GM12878 (cell line): Measurements from ENCODE around the gene AKAP9. TPM values are rescaled to one million over a fixed set of nuclear protein-coding genes. Genes with fewer than 3 reads are reported as not detected.

Experiments
- ATAC-seq: fragments of 200-7000 bp; cut with Tn5 transposase; 3 replicates; pipeline ENCODE4 v1.9.1; 2020; ENCODE audit warnings: mild to moderate bottlenecking, moderate library complexity
- BruUV-seq: library from RNA; stranded (reverse); fragments of 400-500 nt; replicated peaks from 2 replicates; lab custom pipeline; 2021; lab: Mats Ljungman, UMichigan
- CTCF ChIA-PET: fragments of 300-600 bp; sonication (Branson Sonifier 250); formaldehyde crosslinking; extraction: SDS; loops from one replicate; lab custom pipeline; 2021; ENCODE audit warnings: inconsistent platforms; lab: Yijun Ruan, JAX
- POLR2A ChIA-PET: fragments of 350-600 bp; formaldehyde crosslinking; extraction: SDS; loops from one replicate; lab custom pipeline; 2021; ENCODE audit warnings: inconsistent platforms; lab: Charles Lee
- RAD21 ChIA-PET: fragments of 300-600 bp; sonication (Branson Sonifier 250); formaldehyde crosslinking; loops from one replicate; lab custom pipeline; 2023; ENCODE audit warnings: antibody characterized with exemption; ENCODE audit not compliant: unreplicated experiment; lab: Charles Lee
- SMC1A ChIA-PET: fragments of 300-600 bp; sonication (Branson Sonifier 250); formaldehyde crosslinking; loops from one replicate; lab custom pipeline; 2023; ENCODE audit not compliant: unreplicated experiment, uncharacterized antibody; lab: Charles Lee
- DNase-seq: peaks from one replicate; pipeline ENCODE4 v3.0.0-alpha.2; 2011; ENCODE audit warnings: low read depth, low spot score
- FAIRE-seq: peaks from 3 replicates; lab custom pipeline; 2011; peaks lifted over from hg19 to GRCh38; lab: Jason Lieb, UNC
- H2AFZ ChIP-seq: 2 replicates; pipeline ENCODE4 v1.6.0; 2011; ENCODE audit warnings: low read depth, low read length, control low read depth; ENCODE audit not compliant: control insufficient read depth
- H3K27ac ChIP-seq: 2 replicates; pipeline ENCODE4 v1.5.1; 2011; ENCODE audit warnings: control low read depth; ENCODE audit not compliant: control insufficient read depth, insufficient read depth
- H3K27me3 ChIP-seq, 2 experiments: replicated peaks in 1 of 2; 2 replicates each; pipeline versions ENCODE4 v1.6.0 to v1.6.1; 2011; ENCODE audit warnings: low read length in 1 of 2; ENCODE audit not compliant: control insufficient read depth in 2 of 2, insufficient read depth in 2 of 2
- H3K36me3 ChIP-seq, 2 experiments: 2 replicates each; pipeline ENCODE4 v1.5.1; 2011; ENCODE audit warnings: low read length in 1 of 2; ENCODE audit not compliant: control insufficient read depth in 2 of 2, insufficient read depth in 2 of 2
- H3K4me1 ChIP-seq: 2 replicates; pipeline ENCODE4 v1.6.1; 2011; ENCODE audit warnings: mild to moderate bottlenecking, low read length, moderate library complexity, mixed read lengths; ENCODE audit not compliant: control insufficient read depth, insufficient read depth
- H3K4me2 ChIP-seq: 2 replicates; pipeline ENCODE4 v1.6.0; 2011; ENCODE audit warnings: control low read depth; ENCODE audit not compliant: control insufficient read depth, insufficient read depth
- H3K4me3 ChIP-seq: fragments of 200-600 bp; sonication (generic); 2 replicates; pipeline ENCODE4 v1.5.1; 2016
- H3K79me2 ChIP-seq: 2 replicates; pipeline ENCODE4 v1.6.0; 2011; ENCODE audit warnings: low read length; ENCODE audit not compliant: control insufficient read depth, insufficient read depth
- H3K9ac ChIP-seq: 2 replicates; pipeline ENCODE4 v1.8.0; 2011; ENCODE audit warnings: low read length, control low read depth, mixed read lengths; ENCODE audit not compliant: control insufficient read depth, insufficient read depth
- H3K9me3 ChIP-seq: replicated peaks from 3 replicates; pipeline ENCODE4 v1.5.1; 2011; ENCODE audit warnings: mild to moderate bottlenecking, low read length; ENCODE audit not compliant: control insufficient read depth, insufficient read depth
- H4K20me1 ChIP-seq: 2 replicates; pipeline ENCODE4 v1.6.0; 2011; ENCODE audit not compliant: control insufficient read depth, insufficient read depth
- CBX5 ChIP-seq: sonication (generic); IDR thresholded peaks from 2 replicates; pipeline ENCODE4 v1.6.1; 2016; ENCODE audit warnings: low read depth, moderate library complexity, mild to moderate bottlenecking, inconsistent platforms
- EED ChIP-seq: sonication (generic); IDR thresholded peaks from 2 replicates; pipeline ENCODE4 v1.6.1; 2016; ENCODE audit warnings: antibody characterized with exemption, low read depth
- ELK1 ChIP-seq: IDR thresholded peaks from 2 replicates; pipeline ENCODE4 v1.6.1; 2012; ENCODE audit warnings: low read depth, low read length, improper control_type of control experiment
- HCFC1 ChIP-seq: fragments of 150-350 bp; IDR thresholded peaks from 2 replicates; pipeline ENCODE4 v1.6.1; 2014; ENCODE audit warnings: low read length
- JUNB ChIP-seq: IDR thresholded peaks from 2 replicates; pipeline ENCODE4 v1.6.1; 2016; ENCODE audit warnings: antibody characterized with exemption, mild to moderate bottlenecking
- MTA2 ChIP-seq: fragments of 450-650 bp; IDR thresholded peaks from 2 replicates; pipeline ENCODE4 v1.6.1; 2016; ENCODE audit warnings: low read depth, mild to moderate bottlenecking, moderate library complexity
- MYC ChIP-seq: IDR thresholded peaks from 2 replicates; pipeline ENCODE4 v1.6.1; 2011; ENCODE audit warnings: mild to moderate bottlenecking, low read length, moderate library complexity, inconsistent platforms; ENCODE audit not compliant: insufficient read depth, insufficient replicate concordance, insufficient read length, severe bottlenecking
- NFXL1 ChIP-seq: fragments of 450-650 bp; IDR thresholded peaks from 2 replicates; pipeline ENCODE4 v1.6.1; 2017; ENCODE audit warnings: antibody characterized with exemption, mild to moderate bottlenecking, borderline replicate concordance
- NFYB ChIP-seq: IDR thresholded peaks from 2 replicates; pipeline ENCODE4 v1.6.1; 2011; ENCODE audit warnings: low read depth, mild to moderate bottlenecking, low read length, improper control_type of control experiment, moderate library complexity; ENCODE audit not compliant: insufficient read depth
- PBX3 ChIP-seq: IDR thresholded peaks from 2 replicates; pipeline ENCODE4 v1.6.1; 2011; ENCODE audit warnings: mild to moderate bottlenecking, low read depth, low read length, moderate library complexity; ENCODE audit not compliant: insufficient replicate concordance
- RELB ChIP-seq: fragments of 450-650 bp; IDR thresholded peaks from 2 replicates; pipeline ENCODE4 v1.6.1; 2017; ENCODE audit warnings: low read depth, mild to moderate bottlenecking, moderate library complexity
- SMC3 ChIP-seq: IDR thresholded peaks from 2 replicates; pipeline ENCODE4 v1.6.1; 2011; ENCODE audit warnings: low read length, improper control_type of control experiment, borderline replicate concordance
- TCF7 ChIP-seq: IDR thresholded peaks from 2 replicates; pipeline ENCODE4 v1.6.1; 2014; ENCODE audit warnings: antibody characterized with exemption, borderline replicate concordance
- ZNF207 ChIP-seq: fragments of 450-650 bp; IDR thresholded peaks from 2 replicates; pipeline ENCODE4 v1.6.1; 2014; ENCODE audit warnings: antibody characterized with exemption, mild to moderate bottlenecking, borderline replicate concordance
- ZNF24 ChIP-seq: fragments of 450-650 bp; IDR thresholded peaks from 2 replicates; pipeline ENCODE4 v1.6.1; 2017; ENCODE audit warnings: antibody characterized with exemption, mild to moderate bottlenecking
- WGBS: methylation state at CpG from one replicate; pipeline ENCODE4 v1.1.6; 2016; ENCODE audit warnings: low lambda C conversion rate; ENCODE audit not compliant: insufficient replicate concordance, insufficient coverage; ENCODE audit errors: missing lambda C conversion rate; 5-methylcytosine and 5-hydroxymethylcytosine counted together
- in situ Hi-C: fragments of 300-500 bp; cut with MboI; formaldehyde crosslinking; loops from 9 replicates; pipeline ENCODE4 v1.14.3; 2018; ENCODE audit warnings: mixed read lengths
- intact Hi-C: fragments of 100-400 bp; cut with micrococcal nuclease; formaldehyde crosslinking; loops from one replicate; pipeline ENCODE4 v1.14.2; 2022; ENCODE audit not compliant: unreplicated experiment
- polyA plus RNA-seq, 11 experiments: library from polyadenylated mRNA; depleted of rRNA in 4 of 11; unstranded in 6 of 11; stranded (reverse) in 5 of 11; fragments of >200 nt; fragmentation: Nextera tagmentation in 4 of 11; fragmentation: Illumina TruSeq in 1 of 11; extraction: Ambion mirVana in 4 of 11; extraction: Trizol in 1 of 11; gene quantifications; 1 replicate in 1 of 11; 2 replicates in 10 of 11; pipeline versions ENCODE4 v1.2.1 to v1.2.3, GENCODE V29; 2011 to 2016; ENCODE audit warnings: inconsistent platforms in 2 of 11, missing spikeins in 2 of 11, low read depth in 1 of 11
- total RNA-seq, 4 experiments: library from RNA; depleted of rRNA in 3 of 4; stranded (reverse); fragments of >200 nt in 3 of 4; fragmentation: Illumina TruSeq in 1 of 4; extraction: Trizol in 1 of 4; gene quantifications; 2 replicates each; pipeline versions ENCODE4 v1.2.1 to v1.2.3, GENCODE V29; 2013 to 2021
- TF ChIP-seq, protein P1 (sequence below): IDR thresholded peaks from 2 replicates; pipeline ENCODE4 v1.6.1; 2012; ENCODE audit warnings: low read depth, low read length, improper control_type of control experiment

Gene AKAP9
- total and polyA plus RNA-seq, 10 of the 15 experiments (the other 5 are each of a cell fraction or from before 2014, with no cell fraction given) = 21.1 to 62.8 (median 31.6) TPM

DNA sequence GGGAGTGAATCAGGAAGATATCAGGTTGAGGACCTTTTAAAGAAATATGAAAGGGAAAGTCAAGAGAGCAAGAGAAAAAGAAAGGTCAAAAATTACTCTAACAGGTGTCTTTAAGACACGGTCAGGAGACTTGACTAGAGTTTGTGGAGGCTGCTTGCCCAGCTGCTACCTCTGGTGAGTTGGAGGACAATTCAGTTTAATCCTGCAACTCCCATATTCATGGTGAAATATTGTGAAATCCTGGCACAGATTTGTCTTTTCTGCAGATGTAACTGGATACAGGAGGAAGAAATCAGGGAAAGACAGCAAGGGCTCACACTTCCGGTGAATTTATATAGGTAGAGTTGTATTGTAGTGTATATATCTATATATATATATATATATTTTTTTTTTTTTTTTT, 93.5 kb downstream of the AKAP9 start:
- ATAC-seq (no peak), FAIRE-seq (no peak)
- SMC1A ChIA-PET = no interaction called here
- Histone ChIP-seq H3K27ac (no peak overlapping the region), H2AFZ (no peak overlapping the region), H3K27me3 (no peaks in the 10 kb centered on the region), H3K4me2 (no peak overlapping the region), H4K20me1 (no peaks in the 10 kb centered on the region), H3K9me3 (no peaks in the 10 kb centered on the region), H3K36me3 (peaks cover 0 to 5% of the 10 kb centered on the region in 2 experiments; a peak in 1 of 4 replicates)
- POLR2A ChIA-PET = no interaction called here
- RAD21 ChIA-PET = no interaction called here
- in situ Hi-C loops (no loop called here), intact Hi-C loops (no loop called here)
- CTCF ChIA-PET = no interaction called here
- TF ChIP-seq NFYB (no peak), PBX3 (no peak), TCF7 (no peak), MYC (no peak), RELB (no peak), ELK1 (no peak), NFXL1 (no peak), HCFC1 (no peak), ZNF207 (no peak), CBX5 (no peak), ZNF24 (no peak), JUNB (no peak), SMC3 (no peak), MTA2 (no peak), EED (no peak)
- TF ChIP-seq, protein P1, sequence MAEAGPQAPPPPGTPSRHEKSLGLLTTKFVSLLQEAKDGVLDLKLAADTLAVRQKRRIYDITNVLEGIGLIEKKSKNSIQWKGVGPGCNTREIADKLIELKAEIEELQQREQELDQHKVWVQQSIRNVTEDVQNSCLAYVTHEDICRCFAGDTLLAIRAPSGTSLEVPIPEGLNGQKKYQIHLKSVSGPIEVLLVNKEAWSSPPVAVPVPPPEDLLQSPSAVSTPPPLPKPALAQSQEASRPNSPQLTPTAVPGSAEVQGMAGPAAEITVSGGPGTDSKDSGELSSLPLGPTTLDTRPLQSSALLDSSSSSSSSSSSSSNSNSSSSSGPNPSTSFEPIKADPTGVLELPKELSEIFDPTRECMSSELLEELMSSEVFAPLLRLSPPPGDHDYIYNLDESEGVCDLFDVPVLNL = no peak
- TF ChIP-seq, all 136 proteins: peak for 0
- Histone ChIP-seq H3K9ac (no peak overlapping the region), H3K4me1 (no peaks in the 10 kb centered on the region), H3K4me3 (no peak overlapping the region), H3K79me2 (no peaks in the 10 kb centered on the region)
- BruUV-seq = no TSS peak
- WGBS = 96% methylated on average over 2 of the region's 2 CpGs
- no peak for DNase-seq
